Ecto neural progenitor cell (in vitro differentiated cells): ENCODE data around the gene ITGB4.

Source experiments
- DNase-seq: peaks from one replicate; pipeline ENCODE4 v3.0.0-alpha.2; 2018; ENCODE audit warnings: low spot score

ITGB4 gene

DNA sequence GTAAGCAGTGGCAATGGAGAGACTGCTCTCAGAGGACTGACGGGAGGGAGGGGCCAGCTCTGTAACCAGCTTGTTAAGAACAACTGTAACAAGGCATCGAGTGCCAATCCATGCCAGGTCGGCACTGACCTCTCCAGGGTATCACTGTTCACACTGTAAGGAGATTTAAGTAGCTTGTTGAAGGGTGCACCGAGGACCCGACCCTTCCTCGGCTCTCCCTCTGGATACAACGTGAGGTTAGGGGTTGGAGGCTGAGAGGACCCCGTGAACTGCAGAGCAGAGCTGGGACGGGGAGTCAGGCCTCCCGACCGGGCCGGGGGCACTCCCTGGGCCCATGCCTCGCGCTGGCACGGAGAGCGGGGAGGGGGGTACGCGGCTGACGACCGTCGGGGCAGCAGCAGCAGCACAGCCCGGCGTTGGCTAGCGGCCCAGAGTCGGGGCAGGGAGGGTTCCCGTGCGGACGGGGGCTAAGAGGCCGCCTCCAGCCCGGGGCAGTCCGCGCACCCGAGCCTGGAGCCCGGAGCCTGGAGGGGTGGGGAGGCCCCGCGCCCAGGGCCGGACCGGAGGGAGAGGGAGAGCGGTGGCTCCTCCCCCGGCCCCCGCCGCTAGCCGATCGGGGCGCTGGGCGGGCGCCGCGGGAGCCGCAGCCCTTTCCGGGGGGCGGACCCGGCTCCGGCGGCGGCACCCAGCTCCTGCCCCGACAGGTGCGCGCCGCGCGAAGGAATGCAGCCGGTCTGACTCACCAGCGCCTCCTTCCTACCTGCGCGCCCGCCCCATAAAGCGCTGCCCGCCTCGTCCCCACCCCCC is at the start of gene ITGB4:
Gene ITGB4, plus strand, starts transcription at position 804 of the 807 bp plus-strand sequence. CDS start 3,245 bp downstream, outside the sequence.
- DNase-seq, result peak; percentile 80

- no peak for DNase-seq
Measured at GRCh38 chr17:75672011-75672410, 49.2 kb upstream of the ITGB4 start.

DNA sequence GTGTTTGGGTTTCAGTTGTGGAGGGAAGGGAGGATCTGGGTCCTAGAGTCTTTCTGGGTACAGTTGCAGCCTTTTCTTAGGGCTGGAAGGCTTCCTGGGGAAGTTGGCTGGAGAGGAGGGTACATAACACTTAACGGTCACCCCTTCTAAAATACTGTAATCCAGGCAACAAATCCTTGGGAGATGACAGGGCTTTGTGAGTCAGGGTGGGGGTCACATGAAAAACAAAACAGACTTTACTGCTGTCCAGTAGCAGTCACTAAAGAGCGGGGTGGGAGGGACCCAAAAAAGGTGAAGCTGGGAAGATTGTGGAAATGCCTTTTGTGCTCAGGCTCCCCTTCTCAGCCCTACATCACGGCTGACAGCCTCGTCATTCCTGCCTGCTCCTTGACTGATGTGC is 47.8 kb upstream of the ITGB4 start:
- no peak for DNase-seq

- no peak for DNase-seq
Measured at GRCh38 chr17:75676461-75676860, 44.8 kb upstream of the ITGB4 start.

DNA sequence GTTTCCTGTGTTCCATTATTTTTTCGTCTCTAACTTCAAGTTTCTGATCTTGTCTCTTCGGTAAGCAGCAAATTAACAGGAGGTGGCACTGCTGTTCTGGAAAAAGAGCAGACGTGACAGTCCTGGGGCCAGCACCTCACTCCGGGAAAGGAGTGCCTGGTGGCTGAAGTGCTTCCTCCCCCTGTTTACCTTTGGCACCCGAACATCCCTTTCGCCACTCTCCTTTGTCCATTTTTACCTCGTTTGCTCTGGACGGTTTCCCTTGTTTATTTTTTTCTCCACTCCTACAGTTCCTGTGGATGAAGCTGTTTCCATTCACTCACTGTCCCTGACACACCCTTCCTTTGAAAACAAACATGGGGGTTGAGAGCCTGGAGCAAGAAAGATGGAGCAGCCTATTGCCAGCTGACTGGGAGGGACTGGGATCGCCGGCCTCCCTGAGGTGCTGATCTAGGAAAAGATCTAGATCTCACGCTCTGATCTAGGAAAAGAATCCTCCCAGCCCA is 41.5 kb upstream of the ITGB4 start:
- DNase-seq, result no peak

DNA sequence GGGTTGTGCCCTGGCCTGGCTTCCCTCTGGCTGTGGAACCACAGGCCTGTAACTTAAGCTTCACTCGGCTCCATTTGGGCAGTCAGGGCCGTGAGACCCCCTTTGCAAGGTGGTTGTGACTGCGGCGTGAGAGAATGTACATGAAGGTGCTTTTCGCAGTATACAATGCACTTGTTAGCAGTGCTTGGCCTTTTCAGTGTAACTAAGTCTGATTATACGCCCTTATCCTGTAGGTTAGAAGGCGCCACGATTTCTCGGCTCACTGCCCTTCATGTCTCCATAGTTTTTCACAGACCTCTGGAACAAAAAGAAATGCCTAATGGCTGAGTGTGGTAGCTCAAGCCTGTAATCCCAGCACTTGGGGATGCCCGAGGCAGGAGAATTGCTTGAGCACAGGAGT is 40.8 kb upstream of the ITGB4 start:
- DNase-seq, result no peak

DNA sequence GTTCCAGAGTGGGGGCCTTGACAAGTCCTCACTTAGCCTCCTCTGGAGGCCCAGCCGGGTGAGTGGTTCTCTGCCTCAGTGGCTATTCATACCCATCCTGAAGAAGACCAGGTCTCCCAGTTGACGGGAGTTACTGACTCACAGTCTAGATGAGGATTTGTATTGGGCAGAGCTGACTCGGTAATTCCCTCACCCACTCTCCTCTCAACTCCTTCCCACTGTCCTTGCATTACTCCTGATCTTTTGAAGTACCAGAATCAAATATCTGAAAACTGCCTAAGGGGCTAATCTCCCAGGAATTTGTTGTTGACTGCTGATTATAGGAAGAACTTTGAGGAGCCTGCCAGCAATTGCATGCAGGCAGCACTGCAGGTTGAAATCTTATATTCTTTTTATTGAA is 40.0 kb upstream of the ITGB4 start:
- no peak for DNase-seq

GRCh38 chr17:75683583-75683982 is 37.7 kb upstream of the ITGB4 start:
- no peak for DNase-seq

DNA sequence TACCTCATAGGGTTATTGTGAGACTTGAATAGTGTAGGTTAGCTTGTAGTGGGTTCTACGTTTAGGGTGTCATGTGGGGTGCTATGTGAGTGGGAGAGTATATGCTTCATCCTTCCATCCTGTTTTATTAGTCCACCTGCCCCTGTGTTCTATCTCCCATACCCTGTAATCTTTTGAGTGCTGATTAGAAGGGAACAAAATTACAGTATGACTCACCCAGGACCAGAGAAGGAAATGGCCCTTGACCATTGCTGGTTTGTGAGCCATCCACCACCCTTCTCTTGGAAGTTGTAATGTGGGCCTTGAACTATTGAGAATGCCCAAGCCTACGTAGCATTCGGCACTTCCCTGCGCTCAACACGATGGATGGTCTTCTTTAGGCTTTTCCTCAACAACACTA is 37.0 kb upstream of the ITGB4 start:
- no peak for DNase-seq

DNA sequence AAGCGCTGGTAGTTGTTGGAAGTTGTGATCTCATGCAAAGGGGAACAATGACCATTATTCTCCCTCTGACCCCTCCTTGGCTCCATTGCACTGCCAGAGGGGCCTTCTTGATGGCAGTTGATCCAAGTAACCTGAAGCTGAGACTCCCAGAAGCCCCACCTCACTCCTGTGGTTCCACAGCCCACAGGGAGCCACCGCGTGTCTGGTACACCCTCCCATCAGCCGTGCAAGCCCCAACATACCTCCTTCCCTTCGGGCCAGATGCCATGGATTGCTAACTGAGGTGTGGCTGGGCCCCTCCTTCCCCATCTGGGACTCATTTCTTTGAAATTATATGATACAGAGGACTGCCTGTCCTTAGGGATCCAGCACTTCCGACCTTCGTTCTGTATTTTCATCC is 36.3 kb upstream of the ITGB4 start:
- no peak for DNase-seq

DNA sequence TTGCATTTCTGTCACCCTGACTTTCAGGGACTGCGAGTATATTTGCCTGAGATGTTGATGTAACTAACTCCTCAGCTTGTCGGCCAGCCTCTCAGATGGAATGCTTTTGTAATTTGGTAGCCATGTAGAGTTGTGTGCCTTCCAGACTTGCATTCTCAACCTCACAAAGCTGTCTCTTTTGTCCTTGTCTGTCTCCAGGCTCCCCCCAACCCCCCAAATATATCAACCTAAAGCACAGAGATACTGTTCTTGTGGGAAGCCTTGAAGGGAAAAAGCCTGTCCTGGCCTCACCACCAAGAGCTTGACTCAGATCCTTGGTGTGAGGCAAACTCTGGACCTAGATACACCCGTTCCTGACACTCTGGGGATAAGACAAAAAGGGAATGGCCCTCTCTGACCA is 35.8 kb upstream of the ITGB4 start:
- DNase-seq, result no peak

DNA sequence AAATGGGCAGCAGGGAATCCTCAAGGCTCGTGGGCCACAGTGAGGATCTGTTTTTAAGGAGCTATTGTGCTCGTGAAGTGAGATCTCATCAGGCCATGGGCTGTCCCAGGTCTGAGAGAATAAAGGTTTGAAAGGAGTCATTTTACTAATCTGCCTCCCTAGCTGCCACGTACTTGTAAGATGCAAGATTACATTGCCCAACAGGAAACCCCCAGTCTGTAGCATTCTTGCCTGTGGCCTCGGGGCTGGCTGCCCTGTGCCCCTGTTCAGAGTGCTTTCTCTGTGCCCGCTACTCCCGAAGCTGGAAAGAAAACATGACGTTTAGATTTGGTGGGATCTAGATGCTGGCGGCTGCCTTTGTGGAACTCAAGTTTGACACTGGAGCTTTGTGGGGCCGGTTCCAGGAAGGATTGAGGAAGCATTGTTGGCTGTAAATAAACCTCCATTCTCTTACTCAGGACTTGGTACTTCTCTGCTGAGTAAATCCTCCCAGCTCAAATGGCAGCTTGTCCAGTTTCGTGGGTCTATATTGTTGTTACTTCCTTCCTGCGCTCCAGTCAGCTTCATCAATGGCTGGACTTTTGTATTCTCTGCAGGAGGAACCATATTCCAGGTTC is 32.9 kb upstream of the ITGB4 start:
- DNase-seq, result peak; percentile 50

GRCh38 chr17:75689441-75689873 is 31.8 kb upstream of the ITGB4 start:
- no peak for DNase-seq

DNA sequence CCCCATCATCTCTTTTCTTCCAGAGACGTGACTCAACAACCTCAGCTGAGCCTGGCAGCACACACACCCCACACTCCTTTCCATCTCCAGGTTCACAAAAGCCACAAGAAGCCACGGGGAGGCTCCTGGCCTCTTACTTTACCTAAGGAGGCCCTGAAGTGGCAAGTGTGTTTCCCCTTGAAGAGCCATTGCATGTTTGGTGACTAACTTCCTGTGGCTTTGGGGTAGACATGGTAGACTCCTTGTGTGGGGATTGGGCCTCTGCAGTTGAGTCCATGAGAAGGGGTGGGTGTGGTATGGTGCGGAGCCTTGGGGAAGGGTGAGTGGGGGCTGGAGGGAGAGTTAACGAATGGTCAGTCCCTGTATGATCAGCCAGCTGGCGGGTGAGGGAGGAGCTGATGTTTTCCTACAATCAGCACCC is 29.9 kb upstream of the ITGB4 start:
- no peak for DNase-seq

GRCh38 chr17:75691801-75692626 is 29.2 kb upstream of the ITGB4 start:
- DNase-seq, result peak; percentile 43

- DNase-seq, result peak; percentile 46
Measured at GRCh38 chr17:75692976-75693375, 28.3 kb upstream of the ITGB4 start.

DNA sequence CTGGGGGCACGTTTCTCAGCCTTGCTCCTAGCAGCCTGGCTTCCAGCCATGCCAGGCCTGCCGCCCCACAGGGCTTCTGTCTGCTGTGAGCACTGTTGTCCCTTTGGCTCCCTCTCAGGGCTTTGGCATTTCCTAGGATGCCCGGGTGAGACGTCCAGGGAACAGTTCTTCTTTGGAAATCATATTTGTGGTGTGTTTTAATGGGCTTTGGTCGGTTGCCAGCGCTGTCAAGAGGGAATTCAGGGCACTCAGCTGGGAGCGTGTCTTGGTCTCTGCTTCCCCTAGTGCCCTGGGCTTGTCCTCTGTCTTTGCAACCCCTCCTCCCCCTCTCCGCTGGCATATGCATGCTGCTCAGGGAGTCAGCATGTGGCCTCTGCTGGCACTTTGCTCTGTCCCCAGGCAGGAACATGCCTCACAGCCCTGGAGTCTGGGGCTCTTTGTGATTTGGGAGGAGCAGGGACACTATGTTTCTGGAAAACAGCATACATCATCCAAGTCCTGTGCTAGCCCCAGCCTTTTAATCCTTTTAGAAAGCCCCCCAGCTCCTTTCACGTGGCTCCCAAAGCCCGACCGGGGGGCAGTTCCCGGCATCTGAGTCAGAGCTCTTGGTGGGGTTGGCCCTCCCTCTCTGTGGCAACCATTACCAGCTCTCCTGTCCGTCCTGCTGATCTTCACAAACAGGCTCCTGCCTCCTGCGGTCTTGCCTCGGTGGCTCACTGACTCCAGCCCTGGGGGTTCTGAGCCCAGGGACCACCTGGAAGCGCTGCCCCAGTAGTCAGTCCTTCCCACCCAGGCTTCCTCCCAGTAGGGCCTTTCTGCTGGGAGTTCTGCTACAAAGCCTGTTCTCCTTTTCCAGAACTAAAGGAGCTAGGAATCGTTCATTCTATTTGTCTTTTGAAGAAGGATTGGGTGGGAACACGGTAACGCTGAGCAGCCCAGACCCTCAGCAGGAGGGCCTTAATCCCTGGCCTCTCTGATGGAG is 27.5 kb upstream of the ITGB4 start:
- peak; percentile 80 for DNase-seq

DNA sequence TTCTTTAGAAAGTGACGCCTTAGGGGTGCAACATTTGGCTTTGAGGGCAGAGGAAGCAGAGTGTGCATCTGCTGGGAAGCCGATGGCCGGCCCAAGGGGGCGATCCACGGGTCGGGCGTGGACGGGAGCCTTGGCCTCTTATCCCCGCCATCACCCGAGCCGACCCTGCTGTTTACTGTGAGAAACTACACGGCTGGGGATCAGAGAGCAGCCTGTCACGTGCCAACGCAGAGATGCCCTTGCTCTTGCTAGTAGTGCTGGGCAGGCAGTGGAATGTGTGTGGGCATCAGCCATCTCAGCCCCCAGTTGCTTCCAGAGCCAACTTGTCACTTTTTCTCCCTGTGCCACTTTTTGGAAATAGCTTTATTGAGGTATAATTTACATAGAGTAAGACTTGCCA is 26.7 kb upstream of the ITGB4 start:
- DNase-seq, result peak; percentile 74

GRCh38 chr17:75695141-75695829 is 26.0 kb upstream of the ITGB4 start:
- peak; percentile 44 for DNase-seq

DNA sequence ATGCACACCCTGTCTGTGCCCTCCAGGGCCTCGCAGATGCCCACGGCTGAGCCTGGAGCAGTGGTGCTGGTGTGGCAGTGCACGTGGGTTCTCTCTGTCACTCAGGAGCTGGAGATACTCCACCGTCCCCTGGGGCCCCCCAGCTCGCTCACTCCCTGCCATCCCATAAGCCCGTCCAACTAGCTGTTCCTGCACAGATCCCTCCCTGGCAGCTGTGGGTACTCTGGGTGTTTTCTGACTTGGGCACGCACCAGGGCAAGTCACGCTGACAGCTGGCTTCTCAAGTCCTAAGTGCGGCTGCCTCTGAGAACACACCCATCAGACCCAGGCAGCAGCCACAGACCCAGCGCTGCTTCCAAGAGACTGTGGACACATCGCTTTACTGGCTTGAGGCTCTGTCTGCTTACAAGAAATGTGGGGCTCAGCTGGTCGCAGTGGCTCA is 25.4 kb upstream of the ITGB4 start:
- DNase-seq, result peak; percentile 46
